ENCODE results near the gene CORO2A.
A peak's percentile ranks its signal among the peaks of the same experiment; 100 is the strongest.
"Not testable (repeated sequence)": the region's sequence is repeated elsewhere in the genome, so short reads cannot be mapped to it uniquely, and the experiment has no call there.

The CORO2A gene

DNA sequence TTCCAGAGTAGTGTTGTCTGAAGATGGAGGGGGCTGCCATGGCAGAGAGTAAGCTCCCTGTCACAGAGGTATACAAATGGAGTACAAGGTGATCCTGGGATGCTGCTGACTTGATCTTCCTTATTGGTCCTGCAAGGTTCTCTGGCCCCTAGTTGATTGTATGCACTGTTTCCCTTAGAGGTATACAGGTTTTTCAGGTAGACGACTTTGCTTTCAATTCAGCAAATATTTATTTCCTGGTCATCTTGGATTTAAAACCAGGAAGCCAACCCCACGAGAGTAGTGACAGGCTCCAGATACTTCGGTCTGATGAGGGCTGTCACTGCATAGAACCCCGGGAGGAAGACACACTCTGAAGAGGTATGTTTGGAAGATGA, 56.9 kb downstream of the CORO2A start:
- no peak for DNase-seq

DNA sequence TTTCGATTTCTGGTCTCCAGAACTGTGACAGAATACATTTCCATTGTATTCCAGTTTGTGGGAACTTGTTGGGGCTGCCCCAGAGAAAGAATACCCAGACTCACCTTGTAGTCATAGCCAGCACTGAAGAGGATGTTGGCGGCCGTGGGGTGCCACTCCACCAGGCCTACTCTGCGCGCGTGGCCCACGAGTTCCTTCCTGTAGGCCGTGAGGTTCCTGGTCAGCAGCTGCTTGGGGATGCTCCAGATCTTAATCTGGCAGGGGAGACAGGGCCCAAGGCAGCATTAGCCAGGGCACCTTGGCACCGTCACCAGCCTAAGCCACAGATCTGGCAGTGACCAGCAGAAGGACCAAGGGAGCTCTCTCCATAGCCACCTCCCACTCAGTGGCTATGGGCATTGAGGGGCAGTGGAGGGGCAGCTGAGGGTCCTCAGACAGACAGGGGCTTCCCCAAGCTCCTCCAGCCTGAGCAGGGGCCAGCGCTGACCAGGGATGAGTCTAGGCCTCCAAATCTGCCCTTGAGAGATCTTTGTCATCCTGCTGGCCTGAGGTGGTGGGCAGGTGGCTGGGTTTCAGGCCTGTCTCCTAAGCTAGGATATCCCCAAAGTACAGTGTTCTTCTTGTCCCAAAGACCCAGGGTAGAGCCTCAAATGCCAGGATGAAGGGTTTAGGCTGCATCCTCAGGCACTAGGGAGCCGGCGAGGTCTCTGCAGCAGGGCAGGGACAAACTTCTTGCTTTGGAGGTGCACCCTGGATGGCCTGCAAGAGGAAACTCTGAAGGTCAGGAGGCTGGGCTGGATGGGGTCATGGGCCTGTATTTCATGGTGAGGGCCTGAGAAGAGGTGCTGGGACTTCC, 57.5 kb downstream of the CORO2A start:
- DNase-seq = no peak

DNA sequence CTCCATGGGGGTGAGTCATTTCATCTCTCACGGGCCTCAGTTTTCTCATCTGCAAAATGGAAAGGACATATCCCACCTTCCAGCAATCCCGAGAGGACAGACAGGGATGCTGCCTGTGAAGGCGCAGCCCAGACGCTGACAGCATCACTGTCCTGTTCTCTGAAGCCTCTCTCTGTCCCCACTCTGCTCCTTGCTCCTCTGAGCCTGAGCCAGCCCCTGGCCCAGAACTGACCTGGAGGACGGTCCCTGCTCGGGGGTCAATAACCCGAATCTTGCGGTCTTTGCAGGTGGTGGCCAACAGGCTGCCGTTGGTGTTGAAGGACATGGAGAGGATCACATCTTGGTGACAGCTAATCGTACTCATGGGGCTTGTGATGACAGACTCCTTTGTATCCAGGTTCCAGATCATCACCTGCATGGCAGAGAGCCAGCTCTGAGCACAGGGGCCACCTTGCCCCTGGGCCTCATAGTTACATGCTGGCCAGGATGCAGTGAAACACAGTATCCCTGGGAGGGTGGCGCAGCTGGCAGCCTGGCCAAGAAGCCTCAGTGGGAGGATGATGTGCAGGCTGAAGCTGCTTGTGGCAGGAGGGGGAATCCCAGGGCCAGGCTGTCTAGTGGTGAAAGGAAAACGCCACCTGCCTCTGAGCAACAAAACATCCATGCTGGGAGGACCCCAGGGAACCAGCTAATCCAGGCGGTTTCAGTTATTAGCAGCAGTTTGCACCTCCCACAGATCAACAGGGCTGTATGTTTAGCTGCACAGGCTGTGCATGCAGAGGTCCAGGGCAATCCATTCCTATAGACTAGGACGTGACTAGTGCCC, 59.4 kb downstream of the CORO2A start:
- DNase-seq = no peak

DNA sequence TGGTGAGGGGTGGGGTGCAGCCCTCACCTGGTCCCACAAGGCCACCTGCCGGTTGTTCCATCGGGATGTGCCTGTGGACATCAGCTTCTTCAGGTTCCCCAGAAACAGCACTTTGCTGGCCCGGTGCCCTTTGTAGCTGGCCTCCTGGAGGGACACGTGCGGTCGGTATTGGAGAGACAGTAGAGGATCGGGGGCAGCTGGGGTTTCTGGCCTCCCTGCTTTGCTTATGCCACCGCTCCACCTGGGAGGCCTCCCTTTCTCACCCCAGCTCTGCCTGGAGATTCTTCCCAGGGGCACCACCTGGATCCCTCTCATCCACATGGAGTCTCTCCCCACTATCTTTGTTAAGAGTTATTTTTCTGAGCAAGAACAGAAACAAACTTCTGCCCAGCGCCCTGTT, 60.3 kb downstream of the CORO2A start:
- DNase-seq = no peak

DNA sequence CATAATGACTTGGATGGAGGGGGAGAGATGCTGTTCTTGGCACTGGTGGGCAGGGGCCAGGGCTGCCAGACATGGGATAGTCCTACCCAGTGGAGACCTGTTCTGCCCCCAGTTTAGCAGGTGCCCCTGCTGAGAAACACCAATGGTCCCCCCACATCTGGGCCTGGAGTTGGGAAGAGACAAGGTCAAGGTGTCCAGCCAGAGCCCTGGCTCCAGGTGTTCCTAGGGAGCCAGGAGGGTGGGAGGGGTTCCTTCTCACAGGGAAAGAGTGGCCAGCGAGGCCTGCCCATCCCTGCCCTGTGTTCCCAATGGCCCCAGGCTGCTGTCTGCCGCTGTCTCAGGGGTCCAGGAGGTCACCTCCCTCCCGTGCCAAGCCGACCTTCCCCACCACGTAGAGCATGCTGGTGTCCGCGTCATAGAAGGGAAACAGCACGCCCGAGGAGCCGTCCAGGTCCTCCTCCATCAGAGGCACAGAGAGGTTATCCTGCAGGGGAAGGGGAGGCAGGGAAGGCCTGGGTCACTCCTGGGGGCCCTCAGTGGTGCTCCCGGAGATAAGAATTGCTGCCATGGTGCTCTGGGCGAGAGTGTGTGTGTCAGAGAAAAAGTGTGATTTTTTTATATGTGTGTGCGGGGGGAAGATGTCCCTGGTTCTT, 61.7 kb downstream of the CORO2A start:
- no peak for DNase-seq

DNA sequence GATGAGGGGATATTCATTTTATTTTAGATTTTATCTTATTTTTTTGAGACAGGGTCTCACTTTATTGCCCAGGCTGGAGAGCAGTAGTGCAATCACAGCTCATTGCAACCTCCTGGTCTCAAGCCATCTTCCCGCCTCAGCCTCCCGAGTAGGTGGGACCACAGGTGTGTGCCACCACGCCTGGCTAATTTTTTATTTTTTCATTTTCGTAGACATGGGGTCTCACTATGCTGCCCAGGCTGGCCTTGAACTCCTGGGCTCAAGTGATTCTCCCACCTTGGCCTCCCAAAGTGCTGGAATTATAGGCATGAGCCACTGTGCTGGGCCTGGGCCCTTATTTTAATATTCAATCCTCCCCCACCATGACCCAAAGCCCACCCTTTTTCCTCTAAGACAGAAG, 62.4 kb downstream of the CORO2A start:
- DNase-seq = not testable (repeated sequence)

DNA sequence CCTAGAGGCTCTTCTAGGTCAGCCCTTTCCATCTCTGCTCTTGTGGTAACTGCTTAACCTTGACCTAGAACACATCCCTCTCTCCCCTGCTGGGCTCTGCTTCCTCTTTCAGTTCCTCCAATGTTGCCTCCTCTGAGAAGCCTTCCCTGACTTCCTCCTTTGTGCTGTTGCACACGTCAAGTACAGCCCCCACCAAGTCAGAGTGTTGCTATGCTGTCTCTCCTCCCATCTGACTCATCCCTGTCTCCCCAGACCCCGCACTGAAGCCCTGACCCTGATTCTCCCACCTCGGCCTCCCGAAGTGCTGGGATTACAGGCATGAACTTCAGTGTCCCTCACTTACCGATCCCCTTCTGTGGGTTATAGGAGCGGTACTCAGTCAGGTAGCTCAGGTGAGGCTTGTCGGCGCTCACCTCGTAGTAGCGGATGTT, 63.0 kb downstream of the CORO2A start:
- peak; percentile 99 for DNase-seq

DNA sequence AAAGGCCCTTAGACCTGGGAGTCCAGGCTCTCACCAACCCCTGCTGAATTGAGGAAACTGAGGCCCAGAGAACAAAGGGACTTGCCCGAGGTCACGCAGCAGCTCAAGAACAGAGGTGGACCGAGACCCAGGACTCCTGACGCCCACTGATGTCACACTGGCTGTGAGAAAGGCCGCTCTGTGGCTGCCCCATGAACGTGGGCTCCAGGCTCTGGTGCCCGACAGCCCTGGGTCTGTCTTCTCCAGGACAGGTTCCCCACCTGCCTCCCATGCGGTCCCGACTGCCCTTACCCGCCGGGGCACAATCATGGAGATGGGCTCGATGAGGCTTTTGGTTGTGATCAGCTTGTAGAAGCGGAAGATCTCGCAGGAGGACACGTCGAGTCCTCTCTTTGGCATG, 64.1 kb downstream of the CORO2A start:
- no peak for DNase-seq

DNA sequence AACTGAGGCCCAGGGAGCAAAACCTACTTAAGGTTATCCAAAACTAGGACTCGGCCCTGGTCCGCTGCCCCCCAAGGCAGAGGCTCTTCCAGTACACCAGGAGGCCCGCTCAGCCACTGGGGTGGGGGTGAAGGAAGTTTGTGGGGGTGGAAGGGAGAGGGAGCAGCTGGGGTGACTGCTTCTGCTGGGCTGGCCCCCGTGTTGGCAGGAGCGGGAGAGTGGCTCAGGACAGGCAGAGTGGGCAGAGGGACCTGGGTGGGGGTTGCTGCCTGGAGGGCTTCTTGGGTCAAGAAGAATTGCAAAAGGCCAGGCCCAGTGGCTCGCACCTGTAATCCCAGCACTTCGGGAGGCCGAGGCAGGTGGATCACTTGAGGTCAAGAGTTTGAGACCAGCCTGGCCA, 65.2 kb downstream of the CORO2A start:
- DNase-seq = no peak

DNA sequence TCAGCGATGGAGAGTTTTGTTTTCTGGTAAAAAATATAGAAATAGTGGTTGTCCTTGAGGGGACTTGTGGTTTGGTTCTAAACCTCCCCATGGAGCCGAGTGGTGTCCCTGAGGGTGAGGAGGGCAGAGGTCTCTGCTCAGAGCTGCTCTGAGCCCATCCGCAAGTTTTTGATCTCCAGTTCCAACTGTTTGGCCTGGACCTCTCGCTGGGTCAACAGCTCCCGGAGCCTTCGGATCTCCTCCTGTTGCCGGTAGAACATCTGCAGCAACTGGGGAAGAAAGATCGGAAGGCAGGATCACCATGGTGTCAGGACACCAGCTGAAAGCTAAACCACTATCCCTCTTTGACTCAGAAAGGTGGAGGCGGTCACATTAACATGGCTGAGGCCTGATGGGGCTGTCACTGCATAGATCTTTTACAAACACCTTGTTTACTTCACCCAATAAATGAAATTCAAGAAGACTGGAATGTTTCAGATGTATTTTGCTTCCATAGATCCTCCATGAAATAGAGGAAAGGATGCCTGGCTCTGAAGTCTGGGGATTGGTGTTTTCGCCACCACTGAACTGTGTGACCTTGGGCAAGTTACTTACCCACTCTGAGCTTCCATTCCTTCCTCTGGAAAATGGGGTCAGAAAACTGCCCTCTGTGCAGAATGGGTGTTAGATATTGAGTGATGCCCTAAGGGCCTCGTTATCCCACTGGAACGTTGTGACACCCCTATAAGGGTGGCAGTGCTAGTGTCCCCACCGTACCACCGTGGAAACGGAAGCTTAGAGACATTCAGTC, 67.6 kb downstream of the CORO2A start:
- DNase-seq = no peak

DNA sequence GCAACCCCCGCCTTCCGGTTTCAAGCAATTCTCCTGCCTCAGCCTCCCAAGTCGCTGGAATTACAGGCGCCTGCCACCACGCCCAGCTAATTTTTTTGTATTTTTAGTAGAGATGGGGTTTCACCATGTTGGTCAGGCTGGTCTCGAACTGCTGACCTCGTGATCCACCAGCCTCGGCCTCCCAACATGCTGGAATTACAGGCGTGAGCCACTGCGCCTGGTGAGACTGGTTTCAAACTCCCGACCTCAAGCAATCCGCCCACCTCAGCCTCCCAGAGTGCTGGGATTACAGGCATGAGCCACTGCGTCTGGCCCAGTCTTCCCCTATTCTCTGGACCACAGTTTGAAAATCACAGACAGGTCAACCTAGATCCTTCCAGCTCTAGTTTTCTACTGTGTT, 68.3 kb downstream of the CORO2A start:
- DNase-seq = not testable (repeated sequence)

DNA sequence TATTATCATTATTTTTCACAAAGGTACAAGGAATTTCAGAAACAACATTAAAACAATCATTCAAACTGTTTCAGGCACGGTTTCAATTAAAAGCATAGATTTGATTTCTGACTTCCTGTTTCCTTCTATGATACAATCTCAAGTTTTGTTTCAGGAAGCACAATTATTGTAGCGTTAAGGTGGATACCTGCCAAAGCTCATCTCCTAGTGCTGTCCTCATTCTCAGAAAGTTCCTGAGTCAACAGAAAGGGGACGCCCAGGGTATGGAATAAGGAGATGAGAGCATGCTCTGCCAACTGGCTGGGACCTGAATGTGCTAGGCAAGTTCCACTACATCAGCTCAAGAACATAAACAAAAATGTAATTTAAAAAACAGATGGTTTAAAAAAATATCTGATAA, 71.4 kb downstream of the CORO2A start:
- DNase-seq = no peak

DNA sequence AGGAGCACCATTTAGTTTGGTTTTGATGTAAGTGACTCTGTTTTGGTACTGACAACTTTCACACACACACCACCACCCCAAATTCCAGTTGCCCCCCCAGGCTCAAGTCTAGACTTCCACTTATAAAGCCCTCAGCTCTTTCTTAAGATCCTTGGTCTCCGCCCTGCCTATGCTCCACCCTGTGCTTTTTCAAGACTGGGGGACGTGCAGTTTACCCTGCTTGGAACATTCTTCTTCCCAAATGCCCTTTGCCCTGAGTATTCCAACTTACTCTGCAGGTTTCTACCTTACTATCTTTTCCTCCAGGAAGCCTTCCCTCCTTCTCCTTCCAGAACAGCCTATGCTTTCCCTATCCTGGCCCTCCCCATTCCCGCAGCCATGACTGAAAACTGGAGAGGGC, 72.0 kb downstream of the CORO2A start:
- no peak for DNase-seq

DNA sequence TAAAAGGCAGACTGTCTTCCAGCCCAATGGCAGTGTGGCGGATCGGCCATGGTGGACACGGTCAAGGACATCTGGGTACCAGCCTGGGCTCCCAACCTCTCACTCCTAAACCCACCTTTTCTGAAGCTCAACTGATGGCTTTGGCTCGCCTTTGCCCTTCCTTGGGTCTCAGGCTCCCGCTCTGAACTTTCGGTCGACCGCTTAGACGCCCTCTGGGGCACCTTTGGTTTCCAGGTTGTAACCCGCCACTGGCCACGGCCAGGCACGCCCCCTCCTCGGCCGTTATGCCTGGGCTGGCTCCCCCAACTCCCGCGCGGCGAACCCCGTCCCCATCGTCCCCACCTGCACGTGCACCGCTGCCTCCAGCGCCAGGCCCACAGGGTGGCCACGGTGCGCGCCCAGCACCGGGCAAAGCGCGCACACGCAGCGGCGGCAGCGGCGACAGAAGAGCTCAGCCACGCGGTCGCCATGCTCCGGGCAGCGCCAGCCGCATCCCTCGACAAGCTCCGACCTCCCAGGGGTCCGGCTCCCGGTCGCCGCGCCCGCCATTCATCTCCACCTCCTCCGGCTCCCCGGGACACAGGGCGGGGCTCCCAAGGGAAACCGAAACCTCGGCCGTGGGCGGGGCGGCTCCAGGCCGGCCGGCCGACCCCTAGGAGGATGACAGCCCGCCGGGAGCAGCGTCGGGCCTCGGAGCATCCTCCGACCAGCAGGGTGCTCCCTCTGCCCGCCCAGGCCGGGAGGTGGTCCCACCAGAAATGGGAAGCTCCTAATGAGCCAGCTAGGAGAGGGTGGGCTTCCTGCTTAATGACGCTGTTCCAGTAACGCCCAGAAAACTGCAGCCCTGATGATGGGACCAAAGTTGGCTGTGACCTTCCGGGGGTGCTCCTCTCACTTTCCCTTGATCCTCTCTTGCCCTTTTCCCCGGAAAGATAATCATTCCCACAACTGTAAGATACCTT, 73.5 kb downstream of the CORO2A start, which contains the start of gene TRIM14:
Gene TRIM14, minus strand, starts transcription at position 583 of the 962 bp plus-strand sequence. Its CDS starts 34 bp downstream, at position 549.
- DNase-seq = peak; percentile 74

DNA sequence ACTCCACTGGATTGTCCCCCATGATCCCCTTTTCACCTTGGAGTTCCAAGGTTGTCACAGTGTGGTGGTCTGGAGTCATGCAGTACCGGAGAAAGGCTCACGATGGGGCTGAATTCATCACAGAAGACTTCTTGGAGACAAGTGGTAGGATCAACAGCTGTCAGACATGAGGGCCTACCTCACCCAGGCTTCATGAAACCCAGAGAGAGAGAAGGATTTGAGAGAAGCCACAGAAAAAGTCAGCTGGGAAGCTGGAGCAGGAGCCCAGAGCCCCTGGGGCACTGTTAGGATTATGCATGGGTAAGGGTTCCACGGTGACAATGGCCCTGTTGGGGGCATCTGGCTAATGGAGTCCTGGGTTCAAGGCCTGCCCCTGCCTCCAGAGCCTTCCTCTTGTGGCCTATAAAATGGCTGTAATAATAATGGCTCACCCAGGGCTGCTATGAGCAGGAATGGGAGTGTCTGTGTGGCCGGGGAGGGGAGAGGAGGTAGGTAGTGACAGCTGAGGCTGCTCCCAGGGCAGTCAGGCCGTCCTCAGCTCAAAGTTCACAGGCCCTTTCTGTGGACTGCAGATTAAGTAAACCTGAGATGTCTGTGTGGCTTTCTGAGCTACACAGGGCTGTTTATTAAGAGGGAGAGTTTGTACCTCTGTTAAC, 74.3 kb downstream of the CORO2A start:
- DNase-seq = peak; percentile 65

DNA sequence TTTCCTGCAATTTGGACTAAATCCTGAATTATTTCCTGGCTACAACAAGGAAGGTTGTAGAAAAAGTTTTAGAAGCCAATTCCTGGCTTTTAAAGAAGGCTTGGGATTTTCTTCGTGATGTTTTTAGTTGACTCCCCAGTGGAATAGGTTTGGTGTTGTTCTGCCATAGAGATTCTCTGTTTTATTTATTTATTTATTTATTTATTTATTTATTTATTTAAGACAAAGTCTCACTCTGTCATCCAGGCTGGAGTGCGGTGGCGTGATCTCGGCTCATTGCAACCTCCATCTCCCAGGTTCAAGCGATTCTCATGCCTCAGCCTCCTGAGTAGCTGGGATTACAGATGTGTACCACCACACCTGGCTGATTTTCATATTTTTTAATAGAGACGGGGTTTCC, 75.3 kb downstream of the CORO2A start:
- not testable (repeated sequence) for DNase-seq

DNA sequence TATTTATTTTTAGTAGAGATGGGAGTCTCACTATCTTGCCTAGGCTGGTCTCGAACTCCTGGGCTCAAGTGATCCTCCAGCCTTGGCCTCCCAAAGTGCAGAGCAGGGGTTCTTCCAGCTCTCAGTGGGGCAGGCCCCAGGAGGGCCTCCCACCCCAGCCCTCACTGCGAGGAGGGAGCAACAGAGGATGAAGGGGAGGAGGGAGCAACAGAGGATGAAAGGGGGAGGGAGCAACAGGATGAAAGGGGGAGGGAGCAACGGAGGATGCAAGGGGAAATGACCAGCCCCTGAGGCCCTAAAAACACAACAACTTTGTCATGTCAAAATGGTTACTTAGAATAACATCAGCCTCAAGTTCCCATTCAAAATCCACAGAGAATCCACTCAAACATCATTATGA, 83.4 kb downstream of the CORO2A start:
- no peak for DNase-seq

DNA sequence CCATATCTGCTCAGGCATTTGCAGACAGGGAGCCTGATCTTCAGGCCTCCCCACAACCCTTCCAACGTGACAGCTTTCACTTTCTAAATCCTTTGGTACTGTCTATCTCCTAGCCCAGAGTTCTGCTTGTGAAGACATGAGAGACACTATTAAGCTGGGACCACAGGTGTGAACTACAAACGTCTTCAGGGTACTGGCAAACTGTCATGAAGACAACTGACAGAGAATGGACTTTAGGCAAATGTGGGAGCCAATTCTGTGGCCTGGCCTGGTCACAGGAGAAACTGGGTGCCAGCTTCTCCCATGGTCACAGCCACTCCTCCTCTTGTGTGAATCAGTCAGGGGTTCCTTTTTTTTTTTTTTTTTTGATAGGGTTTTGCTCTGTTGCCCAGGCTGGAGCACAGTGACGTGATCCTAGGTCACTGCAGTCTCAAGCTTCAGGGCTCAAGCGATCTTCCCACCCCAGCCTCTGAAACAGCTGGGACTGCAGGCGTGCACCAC, 83.9 kb downstream of the CORO2A start:
- peak; percentile 80 for DNase-seq

DNA sequence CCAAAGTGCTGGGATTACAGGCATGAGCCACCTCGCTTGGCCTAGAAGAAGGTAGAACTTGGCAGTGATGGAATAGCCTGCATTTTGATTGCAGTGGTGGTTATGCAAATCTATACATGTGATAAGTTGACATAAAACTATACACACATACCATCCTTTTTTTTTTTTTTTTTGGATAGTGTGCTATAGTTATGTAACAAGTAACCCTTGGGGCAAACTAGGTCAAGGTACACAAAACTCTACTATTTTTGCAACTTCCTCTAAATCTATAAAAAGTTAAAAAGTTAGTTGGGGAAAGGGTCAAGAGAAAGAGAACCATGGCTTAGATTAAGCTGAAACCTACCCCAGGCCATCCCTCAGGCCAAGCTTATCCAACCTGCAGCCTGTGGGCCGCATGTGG, 84.5 kb downstream of the CORO2A start:
- DNase-seq = peak; percentile 77

DNA sequence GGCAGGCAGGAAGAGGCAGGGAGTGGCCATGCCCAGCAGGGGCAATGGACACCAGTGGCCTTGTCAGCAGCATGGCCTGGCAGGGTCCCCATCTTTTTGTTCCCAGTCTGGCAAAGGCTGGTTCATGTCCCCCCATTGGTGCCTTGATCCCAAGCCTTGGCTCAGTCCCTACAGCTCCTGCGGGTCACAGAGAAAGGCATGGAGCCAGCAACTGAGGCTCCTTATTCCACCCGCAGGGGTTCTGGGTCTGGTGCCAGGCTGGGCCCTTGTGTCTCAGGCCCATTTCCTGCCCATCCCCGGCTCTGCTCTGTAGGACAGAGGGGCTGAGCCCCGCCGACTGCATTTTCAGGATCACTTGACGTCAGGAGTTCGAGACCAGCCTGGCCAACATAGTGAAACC, 87.4 kb downstream of the CORO2A start:
- no peak for DNase-seq

DNA sequence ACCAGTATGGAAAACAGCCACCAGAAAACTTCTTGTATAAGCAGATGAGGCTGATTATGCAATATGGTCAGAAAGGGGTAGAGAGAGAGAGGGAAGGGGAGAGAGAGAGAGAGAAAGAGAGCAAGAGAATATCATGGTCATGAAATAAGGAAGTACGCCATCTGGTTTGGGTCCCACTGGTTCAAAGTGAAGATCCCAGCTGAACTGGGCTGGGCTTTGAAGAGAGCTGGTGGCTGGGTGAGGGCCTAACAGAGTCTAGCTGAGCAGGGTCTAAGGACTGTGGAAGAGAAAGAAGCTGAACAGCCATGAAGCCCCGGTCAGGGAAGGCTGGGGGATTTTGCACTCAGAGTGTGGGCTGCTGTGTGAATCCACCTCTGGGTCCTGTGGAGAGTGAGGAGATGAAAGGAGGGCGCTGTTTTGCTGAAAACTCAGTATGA, 88.0 kb downstream of the CORO2A start:
- peak; percentile 98 for DNase-seq
